GM18498 (cell line): Measurements from ENCODE around the gene EIF2S3.
"Not testable (repeated sequence)": the region's sequence is repeated elsewhere in the genome, so short reads cannot be mapped to it uniquely, and the experiment has no call there.

Experiments
- ATAC-seq: cut with Tn5 transposase; IDR thresholded peaks from one replicate; pipeline ENCODE4 v1.9.1; 2021; ENCODE audit warnings: mild to moderate bottlenecking, moderate library complexity; ENCODE audit not compliant: unreplicated experiment

EIF2S3 gene

DNA sequence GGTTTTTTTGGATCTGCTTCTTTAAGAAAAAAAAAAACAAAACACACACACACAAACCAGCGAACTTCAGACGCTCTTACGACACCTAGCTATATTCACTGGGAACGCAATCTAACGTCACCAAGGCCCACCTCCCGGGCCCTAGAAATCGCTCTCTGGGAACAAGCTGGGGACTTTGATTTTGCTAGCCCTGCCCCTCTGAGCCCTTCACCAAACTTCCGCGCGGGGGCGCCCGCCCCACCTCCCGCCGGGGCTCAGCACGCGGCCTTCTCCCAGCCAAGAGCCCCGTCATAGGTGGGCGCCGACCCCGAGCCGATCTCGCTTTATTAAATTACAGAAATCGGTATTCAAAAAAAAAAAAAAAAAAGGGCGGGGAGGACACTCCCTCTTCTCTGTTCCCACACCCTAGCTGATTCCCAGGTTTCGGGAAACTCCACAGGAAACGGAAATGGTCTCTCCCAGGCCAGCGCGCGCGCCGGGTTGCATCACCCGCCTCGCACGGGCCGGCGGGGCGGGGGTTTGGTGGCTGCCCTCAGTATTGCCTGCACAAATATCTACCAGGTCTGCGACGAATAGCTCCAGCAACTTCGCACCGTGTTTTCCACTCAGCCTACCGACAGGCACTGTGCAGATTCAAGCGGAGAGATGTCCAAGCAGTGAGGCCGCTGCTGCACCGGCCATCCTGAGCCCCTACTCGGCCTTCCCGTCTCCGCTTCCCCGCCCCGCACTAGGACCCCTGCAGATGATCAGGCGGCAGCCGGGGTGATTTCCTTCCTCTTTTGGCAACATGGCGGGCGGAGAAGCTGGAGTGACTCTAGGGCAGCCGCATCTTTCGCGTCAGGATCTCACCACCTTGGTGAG lies at the start of gene EIF2S3:
Gene EIF2S3 (plus strand): TSS at position 775 of the 861 bp plus-strand sequence. CDS start 13 bp downstream, at position 788.
- peak; percentile 92 for ATAC-seq

DNA sequence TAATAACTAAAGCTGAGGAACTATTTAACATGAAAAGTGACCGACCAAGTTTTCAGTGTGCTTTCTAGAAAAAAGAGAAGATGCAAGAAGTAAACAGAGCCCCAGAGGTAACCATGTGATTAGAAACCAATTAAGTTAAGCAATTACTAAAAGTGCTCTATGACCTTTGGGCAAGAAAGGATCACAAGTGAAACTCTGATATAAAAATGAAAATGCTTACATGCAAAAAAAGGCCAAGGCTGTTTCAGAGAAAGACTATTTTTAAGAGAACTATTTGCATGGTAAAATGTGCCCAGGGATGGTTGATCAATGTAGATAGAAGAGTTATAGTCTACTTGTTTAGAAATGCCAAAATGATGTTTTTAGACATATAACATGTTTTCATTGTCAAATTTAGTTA lies 49.7 kb upstream of the EIF2S3 start:
- peak; percentile 70 for ATAC-seq

DNA sequence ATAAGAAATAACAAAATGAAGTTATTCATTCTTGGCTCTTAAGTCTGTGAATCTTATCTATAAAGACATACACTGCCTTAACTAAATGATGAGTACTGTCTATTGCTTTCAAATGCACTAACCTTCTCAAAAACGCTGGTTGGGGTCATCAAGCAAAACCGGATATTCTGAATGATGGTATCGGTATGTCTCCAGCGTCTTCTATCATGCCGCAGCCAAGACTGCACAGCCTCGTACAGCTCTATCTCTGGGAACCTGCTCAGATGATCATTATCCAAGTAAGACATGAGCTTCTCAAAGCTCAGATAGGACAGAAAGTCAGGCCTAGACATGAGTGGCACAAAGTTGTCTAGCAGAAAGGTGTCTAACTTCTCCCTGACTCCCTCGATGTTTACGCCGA lies 48.9 kb upstream of the EIF2S3 start:
- no peak for ATAC-seq

DNA sequence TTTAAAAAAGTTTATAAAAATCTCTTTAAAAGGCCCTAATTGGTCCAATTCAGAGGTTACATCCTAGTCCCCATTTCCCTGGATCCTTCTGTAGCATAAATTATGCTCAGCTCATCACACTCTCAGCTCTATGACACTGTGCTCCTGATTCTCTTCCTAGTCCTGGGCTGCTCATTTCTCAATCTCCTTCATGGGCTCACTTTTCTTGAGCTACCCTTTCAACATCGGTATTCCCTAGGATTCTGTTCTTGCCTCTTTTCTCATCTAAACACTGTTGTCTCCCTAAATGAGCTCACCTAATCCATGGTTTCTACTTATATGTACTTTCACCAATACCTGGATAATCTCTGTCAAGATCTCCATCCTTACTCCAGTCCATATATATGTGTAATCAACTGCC lies 42.5 kb upstream of the EIF2S3 start:
- ATAC-seq: no peak

DNA sequence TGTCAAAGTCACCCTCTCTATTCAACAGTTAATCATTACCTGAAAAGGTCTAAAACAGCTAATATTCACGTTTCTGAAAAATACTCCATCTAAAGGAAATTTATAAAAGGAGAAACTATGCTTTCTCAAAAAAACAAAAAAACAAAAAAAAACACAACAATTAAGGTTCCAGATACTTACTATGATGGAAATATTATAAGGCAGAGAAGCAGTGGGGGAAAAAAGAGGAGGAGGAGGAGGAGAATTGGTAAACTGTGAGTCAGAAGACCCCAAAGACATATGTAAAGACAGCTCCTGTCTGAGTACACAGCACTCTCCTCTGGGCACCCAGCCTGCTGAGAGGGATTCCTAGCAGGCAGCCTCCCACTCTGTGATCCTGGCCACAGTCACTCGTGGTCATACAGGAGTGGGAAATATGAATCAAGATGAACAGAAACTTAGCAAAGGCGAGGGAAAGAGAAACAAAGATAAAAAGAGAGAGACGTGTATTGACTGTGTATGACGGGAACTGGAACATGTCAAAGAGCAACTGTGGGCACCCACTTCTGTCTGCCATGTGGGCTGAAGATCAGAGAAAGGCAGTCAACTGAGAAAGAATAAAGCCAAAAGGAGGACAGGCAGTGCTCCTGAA lies 40.3 kb upstream of the EIF2S3 start:
- peak; percentile 75 for ATAC-seq

DNA sequence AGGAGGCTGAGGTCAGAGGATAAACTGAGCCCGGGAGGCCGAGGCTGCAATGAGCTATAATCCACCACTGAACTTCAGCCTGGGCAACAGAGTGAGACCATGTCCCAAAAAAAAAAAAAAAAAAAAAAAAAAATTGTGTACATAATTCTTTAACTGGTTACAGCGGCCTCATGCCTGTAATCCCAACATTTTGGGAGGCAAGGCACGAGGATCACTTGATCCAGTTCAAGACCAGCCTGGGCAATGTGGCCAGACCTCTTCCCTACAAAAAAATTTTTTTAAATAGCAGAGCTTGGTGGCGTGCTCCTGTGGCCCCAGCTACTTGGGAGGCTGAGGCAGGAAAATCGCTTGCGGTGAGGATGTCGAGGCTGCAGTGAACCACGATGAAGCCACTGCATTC lies 37.1 kb upstream of the EIF2S3 start:
- no peak for ATAC-seq

DNA sequence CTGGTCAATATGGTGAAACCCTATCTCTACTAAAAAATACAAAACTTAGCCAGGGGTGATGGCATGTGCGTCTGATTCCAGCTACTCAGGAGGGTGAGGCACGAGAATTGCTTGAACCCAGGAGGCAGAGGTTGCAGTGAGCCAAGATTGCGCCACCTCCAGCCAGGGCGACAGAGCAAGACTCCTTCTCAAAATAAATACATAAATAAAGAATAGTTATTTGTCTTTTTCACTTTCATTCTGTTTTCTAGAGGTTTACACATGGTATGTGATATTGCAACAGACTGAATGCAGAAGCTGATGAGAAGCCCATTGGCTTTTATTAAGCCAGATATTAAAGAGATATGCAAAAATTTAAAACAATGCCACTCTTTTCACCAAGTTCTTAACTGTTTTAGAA lies 35.9 kb upstream of the EIF2S3 start:
- no peak for ATAC-seq

DNA sequence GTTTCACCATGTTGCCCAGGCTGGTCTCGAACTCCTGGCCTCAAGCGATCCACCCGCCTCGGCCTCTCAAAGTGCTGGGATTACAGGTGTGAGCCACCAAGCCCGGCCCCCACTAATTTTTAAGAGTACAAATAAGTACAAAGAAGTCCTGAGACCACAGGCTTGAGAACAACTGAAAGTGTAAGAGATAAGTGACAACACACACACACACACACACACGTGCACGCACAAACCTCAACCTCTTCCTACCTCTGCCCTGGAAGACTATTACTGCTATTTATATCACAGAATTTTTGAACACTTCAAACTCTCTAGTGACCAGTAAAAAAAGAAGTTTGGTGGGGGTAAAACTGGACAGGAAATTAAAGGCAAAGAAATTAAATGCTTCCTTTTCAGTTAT lies 35.3 kb upstream of the EIF2S3 start:
- ATAC-seq: no peak

DNA sequence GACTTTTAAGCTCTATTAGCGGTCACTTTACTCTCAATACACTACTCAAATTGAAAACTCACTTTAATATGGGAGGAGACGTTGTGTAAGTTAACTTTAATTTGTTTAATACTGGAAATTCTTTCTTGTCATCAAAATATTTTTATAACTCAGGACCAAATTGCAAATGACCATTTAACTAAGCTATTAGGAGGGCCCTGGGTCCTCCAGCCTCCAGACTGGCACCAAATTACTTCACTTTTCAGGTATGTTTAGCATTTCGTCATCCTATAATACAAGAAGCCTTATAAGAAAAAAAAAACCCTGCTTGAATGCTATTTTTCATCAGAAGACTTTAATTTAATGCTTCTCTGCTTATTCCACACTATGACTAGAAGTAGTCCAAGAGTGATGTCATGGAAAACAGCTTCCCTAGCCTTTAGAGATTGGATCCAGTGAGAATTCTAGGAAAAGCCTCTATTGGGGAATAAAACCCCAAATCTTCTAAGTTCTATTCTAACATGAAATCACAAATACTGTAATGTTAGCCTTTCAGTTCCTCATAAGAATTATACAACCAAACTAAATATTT lies 34.4 kb upstream of the EIF2S3 start:
- ATAC-seq: no peak

DNA sequence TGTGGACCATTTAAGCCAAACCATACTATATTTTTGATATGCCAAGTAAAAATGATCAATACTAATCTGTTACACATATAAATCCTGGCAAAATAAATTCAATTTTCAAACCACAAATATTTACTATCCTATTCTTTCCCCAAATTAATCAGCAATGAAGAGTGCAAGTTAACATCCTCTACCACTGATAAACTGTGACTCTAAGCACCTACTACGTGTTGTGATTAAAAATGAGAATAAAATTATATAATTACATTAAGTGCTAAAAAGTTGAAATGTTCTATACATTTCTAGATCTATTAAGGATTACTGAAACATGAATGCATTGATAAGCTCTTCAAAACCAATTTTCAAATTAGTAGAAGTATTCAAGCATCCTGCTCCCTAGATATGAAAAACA lies 31.2 kb upstream of the EIF2S3 start:
- ATAC-seq: no peak

DNA sequence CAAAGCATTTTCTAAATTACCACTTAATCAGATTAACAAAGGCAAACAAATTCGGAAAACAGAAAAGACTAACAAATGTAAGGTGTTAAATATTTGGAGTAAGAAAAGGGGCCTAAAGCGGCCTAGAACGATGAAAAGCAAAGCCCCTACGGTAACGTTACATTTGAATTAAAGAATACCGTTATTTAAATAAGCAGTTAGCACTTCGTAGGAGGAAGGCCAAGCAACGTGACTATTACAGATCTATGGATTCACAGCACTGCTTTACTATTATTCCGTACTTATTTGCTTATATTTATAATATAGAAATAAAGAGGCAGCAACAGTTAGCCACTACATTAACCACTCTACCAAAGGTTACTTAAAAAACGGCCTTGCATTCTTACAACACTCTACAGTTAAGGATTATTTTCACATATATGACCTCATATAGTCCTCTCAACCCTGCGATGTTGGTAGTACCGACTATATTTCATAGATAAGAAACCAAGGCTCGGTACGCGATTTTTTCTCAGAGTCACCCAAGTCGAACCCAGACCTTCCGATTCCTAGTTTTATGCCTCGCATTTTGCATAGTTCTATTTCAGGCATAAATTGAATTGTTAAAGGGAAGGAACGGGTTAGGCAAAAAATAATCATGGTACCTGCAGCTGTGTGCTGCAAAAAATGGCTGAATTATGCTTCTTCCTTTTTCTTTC lies 30.6 kb upstream of the EIF2S3 start:
- no peak for ATAC-seq

DNA sequence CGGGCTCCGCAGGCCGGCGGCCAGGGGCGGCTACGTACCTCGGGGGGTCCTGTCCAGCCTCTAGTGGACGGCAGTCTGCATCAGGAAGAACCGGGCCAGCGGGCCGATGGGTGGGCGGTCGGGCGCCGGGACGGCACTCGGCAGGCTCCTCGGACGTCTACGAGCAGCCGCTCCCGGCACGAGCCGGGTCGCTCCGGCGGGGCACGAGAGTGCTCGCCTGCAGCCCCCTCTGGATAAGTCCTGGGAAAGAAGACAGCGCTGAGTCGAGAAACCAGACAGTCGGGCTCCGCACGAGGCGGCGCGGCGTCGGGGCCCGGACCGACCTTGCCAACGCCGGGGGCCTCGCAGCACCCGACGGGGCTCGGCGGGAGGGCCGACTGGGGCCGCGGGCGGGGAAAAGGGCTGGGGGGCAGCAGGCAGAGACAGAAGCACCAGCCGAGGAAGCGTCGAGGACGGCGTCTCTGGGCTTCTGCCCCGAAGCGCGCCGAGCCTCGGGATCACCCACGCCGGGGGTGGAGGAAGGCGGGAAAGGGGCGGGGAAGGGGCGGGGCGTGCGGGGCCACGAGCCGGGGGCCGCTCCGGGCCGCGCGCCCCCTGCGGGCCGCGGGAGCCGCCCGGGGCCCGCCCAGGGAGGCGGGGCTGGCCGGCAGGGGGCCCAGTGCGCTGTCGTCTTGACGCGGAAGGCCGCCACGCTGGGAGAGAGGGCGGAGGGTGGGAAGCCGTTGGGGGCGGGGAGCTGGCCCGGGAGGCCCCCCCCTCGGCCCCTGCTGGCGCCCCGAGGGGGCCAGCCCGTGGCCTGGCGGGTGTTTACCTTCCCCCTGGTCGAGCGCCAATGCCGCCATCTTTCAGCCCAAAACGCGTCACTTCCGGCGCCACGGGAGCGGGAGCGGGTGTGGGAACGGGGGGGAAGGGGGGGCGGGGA lies 29.7 kb upstream of the EIF2S3 start:
- ATAC-seq: peak; percentile 91

DNA sequence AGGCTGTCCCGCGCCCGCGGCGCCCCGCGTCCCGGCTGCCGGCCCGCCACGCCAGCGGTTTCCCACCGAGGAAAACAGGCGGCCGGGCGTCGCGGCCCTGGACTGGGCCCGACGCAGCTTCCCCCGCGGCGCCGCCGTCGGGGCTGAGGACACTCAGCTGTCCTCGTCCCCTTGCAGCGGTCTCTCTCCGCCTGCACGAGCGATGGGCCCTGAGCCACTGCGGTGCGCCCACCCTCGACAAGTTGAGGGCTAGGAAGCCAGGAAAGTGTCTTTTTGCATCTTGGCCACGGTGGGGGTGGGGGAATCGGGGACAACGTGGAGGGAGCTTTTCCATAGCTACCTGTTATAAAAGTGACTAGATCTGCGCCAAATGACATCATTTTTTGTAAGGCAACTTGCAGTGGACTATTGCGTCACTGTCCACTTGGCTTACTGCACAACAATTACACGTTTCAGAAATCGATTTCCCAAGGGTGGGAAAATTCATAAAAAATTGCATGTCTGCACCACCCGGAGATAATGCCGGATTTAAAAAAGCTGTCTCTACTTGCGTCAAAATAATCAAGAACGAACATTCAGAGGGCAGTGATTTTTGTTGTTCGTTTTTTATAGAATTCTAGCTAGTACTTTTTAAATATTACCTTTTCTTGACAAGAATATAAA lies 28.9 kb upstream of the EIF2S3 start:
- peak; percentile 30 for ATAC-seq

DNA sequence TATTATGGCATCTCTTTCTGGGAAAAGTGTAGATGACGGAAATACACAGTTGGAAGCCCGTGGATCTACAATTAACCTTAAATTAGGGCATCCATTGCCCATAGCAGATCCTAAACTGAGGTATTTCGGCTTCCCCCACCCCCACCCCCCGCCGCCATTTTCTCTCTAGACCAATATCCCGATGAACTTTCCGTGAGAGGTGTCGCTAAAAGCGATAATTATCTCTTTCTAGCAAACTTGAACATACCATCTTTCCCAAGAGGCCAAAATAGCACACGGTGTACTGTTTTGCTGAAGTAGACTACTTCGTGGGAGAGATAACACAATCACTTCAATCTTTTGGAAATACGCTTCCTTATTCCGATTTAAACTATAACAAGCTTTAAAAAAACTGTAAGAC lies 28.3 kb upstream of the EIF2S3 start:
- no peak for ATAC-seq

DNA sequence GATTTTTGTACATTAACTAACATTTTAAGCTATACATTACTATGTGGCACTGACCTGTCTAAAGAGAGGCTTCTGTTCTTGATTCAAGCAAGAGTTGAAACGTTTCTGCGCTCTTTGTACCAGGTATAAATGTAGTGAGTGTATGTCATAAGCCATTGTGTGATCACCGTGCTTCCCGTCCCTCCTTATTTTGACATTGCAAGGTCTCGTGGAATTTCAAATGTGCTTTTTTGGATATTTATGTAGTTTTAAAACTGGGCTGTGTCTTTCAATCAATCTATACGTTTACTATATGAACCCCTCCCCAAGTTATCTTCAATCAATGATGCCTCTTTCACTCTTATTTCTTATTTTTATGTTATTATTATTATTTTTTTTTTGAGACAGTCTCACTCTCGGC lies 27.7 kb upstream of the EIF2S3 start, which contains the start of gene KLHL15:
Gene KLHL15 (minus strand): TSS at position 101 of the 400 bp plus-strand sequence. CDS start 20,493 bp downstream, outside the sequence.
- ATAC-seq: no peak

DNA sequence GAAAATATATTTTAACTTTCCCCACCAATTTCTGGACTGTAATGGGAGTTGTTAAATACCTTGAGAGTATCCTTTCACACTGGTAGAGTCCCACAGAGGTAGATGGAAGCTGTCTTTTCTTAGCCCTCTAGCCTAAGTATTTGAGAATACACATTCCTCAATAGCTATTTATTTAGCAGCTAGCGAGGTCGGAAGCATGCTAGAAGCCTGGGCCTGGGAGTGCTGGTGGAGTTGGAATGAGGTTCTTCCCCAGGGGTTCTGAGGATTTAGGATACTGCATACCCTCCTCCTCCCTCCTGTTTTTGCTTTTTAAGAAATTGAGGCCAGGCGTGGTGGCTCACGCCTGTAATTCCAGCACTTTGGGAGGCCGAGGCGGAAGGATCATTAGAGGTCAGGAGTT lies 26.8 kb upstream of the EIF2S3 start:
- no peak for ATAC-seq

DNA sequence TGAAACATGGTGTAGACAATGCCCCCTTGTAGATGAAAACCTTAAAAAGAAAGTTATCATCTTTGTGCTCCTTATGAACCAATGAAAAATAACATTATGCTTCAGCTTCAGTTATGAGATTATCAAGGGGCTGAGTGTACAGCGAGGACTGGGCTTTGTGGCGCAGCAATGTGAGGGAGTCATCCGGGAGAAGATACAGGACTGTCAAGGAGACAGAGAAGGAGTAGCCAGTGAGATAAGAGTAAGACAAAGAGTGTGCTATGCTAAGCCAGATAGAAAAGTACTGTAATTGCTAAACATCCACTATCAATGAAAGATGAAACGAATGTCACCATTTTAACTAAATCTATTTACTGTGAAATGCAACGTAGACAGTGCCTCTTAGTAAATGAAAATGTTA lies 24.2 kb upstream of the EIF2S3 start:
- ATAC-seq: no peak

DNA sequence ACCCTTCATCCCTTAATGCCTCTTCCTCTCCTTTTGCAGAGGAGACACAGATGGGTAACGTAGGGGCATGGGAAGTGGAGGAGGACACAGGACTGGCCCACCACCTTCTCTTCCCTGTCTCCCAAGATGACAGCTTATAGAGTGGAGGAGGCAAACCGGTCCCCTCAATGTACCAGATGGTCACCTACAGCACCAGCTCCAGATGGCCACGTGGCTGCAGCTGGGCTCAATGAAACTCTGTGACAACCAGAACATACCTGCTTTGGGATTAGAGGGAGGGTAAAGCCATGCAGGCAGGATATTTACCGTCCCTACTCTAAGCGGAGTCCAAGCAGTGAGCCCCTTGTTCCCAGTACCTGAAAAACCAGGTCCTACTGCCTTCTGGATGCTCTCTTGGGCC lies 20.3 kb upstream of the EIF2S3 start:
- ATAC-seq: no peak

DNA sequence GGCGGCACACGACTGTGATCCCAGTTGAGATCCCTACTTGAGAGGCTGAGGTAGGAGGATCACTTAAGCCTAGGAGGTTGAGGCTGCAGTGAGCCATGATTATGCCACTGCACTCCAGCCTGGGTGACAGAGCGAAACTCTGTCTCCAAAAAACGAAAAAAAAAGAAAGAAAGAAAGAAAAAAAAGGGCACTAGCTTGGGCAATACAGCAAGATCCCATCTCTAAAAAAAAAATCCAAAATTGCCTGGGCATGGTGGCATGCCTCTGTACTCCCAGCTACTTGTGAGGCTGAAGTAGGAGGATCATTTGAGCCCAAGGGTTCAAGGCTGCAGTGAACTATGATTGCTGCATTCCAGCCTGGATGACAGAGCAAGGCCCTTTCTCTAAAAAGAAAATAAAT lies 17.0 kb upstream of the EIF2S3 start:
- ATAC-seq: no peak

DNA sequence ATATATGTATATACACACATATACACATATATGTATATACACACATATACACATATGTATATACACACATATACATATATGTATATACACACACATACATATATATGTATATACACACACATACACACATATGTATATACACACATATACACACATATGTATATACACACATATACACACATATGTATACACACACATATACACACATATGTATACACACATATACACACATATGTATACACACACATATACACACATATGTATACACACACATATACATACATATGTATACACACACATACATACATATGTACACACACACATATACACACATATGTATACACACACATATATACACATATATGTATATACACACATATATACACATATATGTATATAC lies 8.7 kb upstream of the EIF2S3 start:
- ATAC-seq: not testable (repeated sequence)
